H1 (cell line): ENCODE measurements around the gene PER2. TPM values are rescaled to one million over a fixed set of nuclear protein-coding genes. Genes with fewer than 3 reads are reported as not detected.

Experiments
- CTCF ChIA-PET: fragments of 300-600 bp; sonication (Branson Sonifier 250); formaldehyde crosslinking; loops from one replicate; lab custom pipeline; 2021; ENCODE audit not compliant: partially characterized antibody; lab: Charles Lee
- POLR2A ChIA-PET: fragments of 300-600 bp; sonication (Branson Sonifier 250); formaldehyde crosslinking; loops from one replicate; lab custom pipeline; 2021; ENCODE audit warnings: inconsistent platforms; ENCODE audit not compliant: partially characterized antibody; lab: Charles Lee
- DNase-seq, 2 experiments: peaks; one replicate each; pipeline versions ENCODE4 v3.0.0 to v3.0.0-alpha.2; 2010 to 2022; ENCODE audit warnings: low spot score in 2 of 2, low read depth in 1 of 2, mixed read lengths in 1 of 2
- FAIRE-seq: peaks from 2 replicates; lab custom pipeline; 2011; peaks lifted over from hg19 to GRCh38; lab: Jason Lieb, UNC
- H2AFZ ChIP-seq: 2 replicates; pipeline ENCODE4 v1.8.1; 2012; ENCODE audit warnings: low read length, inconsistent platforms
- H2AK5ac ChIP-seq: 2 replicates; pipeline ENCODE4 v1.6.1; 2013; ENCODE audit warnings: low read depth, low read length
- H2BK120ac ChIP-seq: replicated peaks from 2 replicates; pipeline ENCODE3; 2013; ENCODE audit warnings: low read depth, low read length, inconsistent platforms
- H2BK12ac ChIP-seq: 2 replicates; pipeline ENCODE4 v1.6.1; 2013; ENCODE audit warnings: low read depth, low read length
- H2BK15ac ChIP-seq: 2 replicates; pipeline ENCODE4 v1.6.1; 2013; ENCODE audit warnings: low read length
- H2BK20ac ChIP-seq: 2 replicates; pipeline ENCODE4 v1.6.1; 2013; ENCODE audit warnings: low read length
- H2BK5ac ChIP-seq: 2 replicates; pipeline ENCODE4 v1.6.1; 2013; ENCODE audit warnings: low read depth, low read length
- H3K14ac ChIP-seq: 2 replicates; pipeline ENCODE4 v1.6.1; 2013; ENCODE audit warnings: inconsistent platforms; ENCODE audit not compliant: insufficient read length
- H3K18ac ChIP-seq: 2 replicates; pipeline ENCODE4 v1.6.1; 2013; ENCODE audit warnings: low read length; ENCODE audit errors: extremely low read depth
- H3K23ac ChIP-seq: 2 replicates; pipeline ENCODE4 v1.6.1; 2013; ENCODE audit warnings: inconsistent platforms; ENCODE audit not compliant: insufficient read length
- H3K23me2 ChIP-seq: 2 replicates; pipeline ENCODE4 v1.6.1; 2013; ENCODE audit warnings: low read depth, low read length
- H3K27ac ChIP-seq: 2 replicates; pipeline ENCODE4 v1.6.1; 2011; ENCODE audit warnings: low read depth, low read length, inconsistent platforms
- H3K27me3 ChIP-seq, 4 experiments: replicated peaks in 1 of 4; 1 replicate in 1 of 4; 2 replicates in 3 of 4; pipeline versions ENCODE4 v1.6.1 to v1.8.1; 2011 to 2013; ENCODE audit warnings: low read length in 3 of 4, mild to moderate bottlenecking in 3 of 4, inconsistent platforms in 2 of 4, mixed read lengths in 2 of 4, moderate library complexity in 1 of 4; ENCODE audit not compliant: control insufficient read depth in 3 of 4, insufficient read depth in 3 of 4; ENCODE audit errors: extremely low read depth in 1 of 4
- H3K36me3 ChIP-seq, 4 experiments: 2 replicates each; pipeline versions ENCODE4 v1.6.1 to v1.8.1; 2011 to 2013; ENCODE audit warnings: mild to moderate bottlenecking in 4 of 4, low read length in 3 of 4, moderate library complexity in 2 of 4, control low read depth in 1 of 4, inconsistent platforms in 1 of 4; ENCODE audit not compliant: insufficient read depth in 4 of 4, control insufficient read depth in 2 of 4
- H3K4ac ChIP-seq: replicated peaks from 2 replicates; pipeline ENCODE3; 2013; ENCODE audit warnings: low read length, low read depth, mixed read lengths, inconsistent platforms; ENCODE audit not compliant: insufficient read length
- H3K4me1 ChIP-seq, 4 experiments: replicated peaks in 1 of 4; 1 replicate in 1 of 4; 2 replicates in 3 of 4; pipeline versions ENCODE4 v1.6.1 to v1.8.1; 2011 to 2013; ENCODE audit warnings: low read length in 3 of 4, inconsistent platforms in 2 of 4, mixed read lengths in 1 of 4; ENCODE audit not compliant: insufficient read depth in 4 of 4, control insufficient read depth in 3 of 4
- H3K4me2 ChIP-seq, 2 experiments: 2 replicates each; pipeline versions ENCODE4 v1.6.1 to v1.8.1; 2011 to 2013; ENCODE audit warnings: low read depth in 2 of 2, low read length in 2 of 2, control low read depth in 1 of 2, inconsistent platforms in 1 of 2, mild to moderate bottlenecking in 1 of 2; ENCODE audit not compliant: insufficient read depth in 1 of 2
- H3K4me3 ChIP-seq, 4 experiments: fragments of 200-600, 300-600 bp in 1 of 4; sonication (generic), shearing (Covaris generic), sonication (Bioruptor Twin) in 1 of 4; 2 replicates each; pipeline versions ENCODE4 v1.5.1 to v1.8.1; 2011 to 2016; ENCODE audit warnings: low read length in 4 of 4, low read depth in 3 of 4, control low read depth in 2 of 4, inconsistent platforms in 2 of 4, mild to moderate bottlenecking in 2 of 4, mixed read lengths in 1 of 4, moderate library complexity in 1 of 4; ENCODE audit not compliant: insufficient read depth in 2 of 4; ENCODE audit errors: extremely low read depth in 1 of 4
- H3K56ac ChIP-seq: replicated peaks from 2 replicates; pipeline ENCODE3; 2013; ENCODE audit warnings: low read depth, mild to moderate bottlenecking, mixed read lengths, low read length, inconsistent platforms; ENCODE audit not compliant: insufficient read length
- H3K79me1 ChIP-seq: 2 replicates; pipeline ENCODE4 v1.6.1; 2013; ENCODE audit warnings: low read depth, low read length, control low read depth
- H3K79me2 ChIP-seq, 2 experiments: 2 replicates each; pipeline versions ENCODE4 v1.6.1 to v1.8.1; 2012 to 2013; ENCODE audit warnings: low read length in 2 of 2, mild to moderate bottlenecking in 2 of 2, inconsistent platforms in 1 of 2; ENCODE audit not compliant: insufficient read depth in 2 of 2, control insufficient read depth in 1 of 2
- H3K9ac ChIP-seq, 4 experiments: replicated peaks in 1 of 4; 1 replicate in 1 of 4; 2 replicates in 3 of 4; pipeline versions ENCODE4 v1.6.1 to v1.8.1; 2011 to 2013; ENCODE audit warnings: low read depth in 3 of 4, low read length in 3 of 4, control low read depth in 2 of 4, mild to moderate bottlenecking in 2 of 4, moderate library complexity in 2 of 4, inconsistent platforms in 1 of 4; ENCODE audit errors: extremely low read depth in 1 of 4
- H3K9me3 ChIP-seq, 2 experiments: 2 replicates each; pipeline versions ENCODE4 v1.6.1 to v1.8.1; 2012 to 2013; ENCODE audit warnings: mild to moderate bottlenecking in 2 of 2, moderate library complexity in 2 of 2, control low read depth in 1 of 2, inconsistent platforms in 1 of 2, low read depth in 1 of 2, low read length in 1 of 2, mixed read lengths in 1 of 2; ENCODE audit not compliant: insufficient read depth in 2 of 2
- H4K20me1 ChIP-seq, 2 experiments: replicated peaks in 1 of 2; 2 replicates each; pipeline versions ENCODE3 to v1.8.1; 2011 to 2013; ENCODE audit warnings: inconsistent platforms in 2 of 2, low read length in 2 of 2, mild to moderate bottlenecking in 1 of 2; ENCODE audit not compliant: insufficient read depth in 2 of 2, control insufficient read depth in 1 of 2
- H4K5ac ChIP-seq: 2 replicates; pipeline ENCODE4 v1.6.1; 2013; ENCODE audit warnings: low read length, low read depth, mixed read lengths, inconsistent platforms; ENCODE audit not compliant: insufficient read length
- H4K8ac ChIP-seq: 2 replicates; pipeline ENCODE4 v1.8.0; 2013; ENCODE audit warnings: mild to moderate bottlenecking, moderate library complexity, low read length, inconsistent platforms; ENCODE audit not compliant: insufficient read depth; ENCODE audit errors: extremely low read depth
- H4K91ac ChIP-seq: replicated peaks from 2 replicates; pipeline ENCODE3; 2013; ENCODE audit warnings: low read length, mixed read lengths, inconsistent platforms; ENCODE audit not compliant: insufficient read length
- ATF2 ChIP-seq: IDR thresholded peaks from 2 replicates; pipeline ENCODE4 v1.6.1; 2012; ENCODE audit warnings: low read length, inconsistent platforms
- BACH1 ChIP-seq: IDR thresholded peaks from 2 replicates; pipeline ENCODE4 v1.6.1; 2012; ENCODE audit warnings: low read length, improper control_type of control experiment
- CTCF ChIP-seq, 3 experiments: IDR thresholded peaks; 1 replicate in 2 of 3; 2 replicates in 1 of 3; pipeline versions ENCODE4 v1.5.1 to v1.6.1; 2011; ENCODE audit warnings: low read length in 3 of 3, mild to moderate bottlenecking in 3 of 3, inconsistent platforms in 2 of 3, low read depth in 1 of 3, moderate library complexity in 1 of 3; ENCODE audit not compliant: insufficient read depth in 1 of 3; ENCODE audit errors: control extremely low read depth in 1 of 3
- KDM4A ChIP-seq: IDR thresholded peaks from one replicate; pipeline ENCODE4 v1.7.1; 2012; ENCODE audit warnings: low read depth, mild to moderate bottlenecking, moderate library complexity, low read length, inconsistent platforms; ENCODE audit not compliant: severe bottlenecking
- KDM5A ChIP-seq: fragments of 200-600 bp; IDR thresholded peaks from 2 replicates; pipeline ENCODE4 v1.7.1; 2012; ENCODE audit warnings: mild to moderate bottlenecking, low read length, inconsistent platforms, mixed read lengths
- SIRT6 ChIP-seq: IDR thresholded peaks from one replicate; pipeline ENCODE4 v1.7.1; 2012; ENCODE audit warnings: low read length, inconsistent platforms
- SP4 ChIP-seq: IDR thresholded peaks from 2 replicates; pipeline ENCODE4 v1.6.1; 2012; ENCODE audit warnings: low read length, inconsistent platforms
- TAF1 ChIP-seq: IDR thresholded peaks from 2 replicates; pipeline ENCODE4 v1.6.1; 2011; ENCODE audit warnings: mild to moderate bottlenecking, low read depth, low read length
- TCF12 ChIP-seq: IDR thresholded peaks from 2 replicates; pipeline ENCODE4 v1.6.1; 2011; ENCODE audit warnings: low read depth, mild to moderate bottlenecking, low read length
- ZNF274 ChIP-seq: IDR thresholded peaks from 2 replicates; pipeline ENCODE4 v1.7.0; 2012; ENCODE audit warnings: low read length, borderline replicate concordance; ENCODE audit errors: extremely low read depth
- WGBS, 2 experiments: shearing (Covaris generic) in 1 of 2; methylation state at CpG; one replicate each; pipeline versions ENCODE4 v1.1.6 to v1.1.7; 2013 to 2015; ENCODE audit warnings: low lambda C conversion rate in 2 of 2, mixed read lengths in 2 of 2, inconsistent platforms in 1 of 2, low coverage in 1 of 2, missing lambda C conversion rate in 1 of 2; ENCODE audit not compliant: insufficient replicate concordance in 2 of 2, insufficient coverage in 1 of 2, insufficient read length in 1 of 2; ENCODE audit errors: extremely low coverage in 1 of 2, missing lambda C conversion rate in 1 of 2; 5-methylcytosine and 5-hydroxymethylcytosine counted together
- polyA plus RNA-seq, 7 experiments: library from polyadenylated mRNA; depleted of rRNA in 3 of 7; stranded (reverse) in 5 of 7; unstranded in 2 of 7; fragments of >200 nt in 5 of 7; fragments of 200-250 nt in 2 of 7; gene quantifications; 1 replicate in 5 of 7; 2 replicates in 1 of 7; 4 replicates in 1 of 7; pipeline versions ENCODE4 v1.2.1 to v1.2.3, GENCODE V29; 2011 to 2013; ENCODE audit warnings: missing spikeins in 2 of 7, mixed read lengths in 2 of 7
- total RNA-seq: library from RNA; stranded (reverse); fragmentation: NEBNext Ultra II Directional; extraction: Animal tissue kit (Norgen Biotek cat#: 25700); gene quantifications from 2 replicates; pipeline ENCODE4 v1.2.1, GENCODE V29; 2021

Gene PER2
- total and polyA plus RNA-seq, 2 of the 8 experiments (the other 6 are each of a cell fraction or from before 2014, with no cell fraction given): 0.91 to 5.5 TPM

DNA sequence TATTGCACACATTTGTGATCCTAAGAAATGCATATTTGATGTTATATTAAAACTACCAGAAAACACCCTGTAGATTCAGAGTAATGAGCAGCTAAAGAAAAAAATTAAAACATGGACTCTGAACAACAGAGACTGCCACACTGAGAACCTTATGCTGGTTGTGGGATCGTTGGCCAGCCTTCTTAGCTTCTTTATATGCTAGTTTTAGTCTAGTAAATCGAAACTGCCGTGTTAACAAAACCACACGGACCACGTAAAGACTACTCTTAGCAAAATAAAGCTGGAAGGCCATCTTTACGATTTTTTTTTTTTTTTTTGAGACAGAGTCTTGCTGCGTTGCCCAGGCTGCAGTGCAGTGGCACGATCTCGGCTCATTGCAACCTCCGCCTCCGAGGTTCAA lies 22.8 kb downstream of the PER2 start:
- Histone ChIP-seq H2BK12ac (no peak overlapping the region), H2BK5ac (no peak overlapping the region), H3K4me1 (peaks cover 0 to 2% (median 0%) of the 10 kb centered on the region in 4 experiments; a peak in 1 of 7 replicates), H2BK120ac (no peak overlapping the region), H2AFZ (no peak overlapping the region), H3K27ac (no peak overlapping the region), H3K4me3 (no peak overlapping the region), H2BK20ac (no peak overlapping the region), H3K4ac (no peak overlapping the region), H3K23ac (no peak overlapping the region), H3K9ac (no peak overlapping the region), H3K36me3 (no peaks in the 10 kb centered on the region; a peak in 1 of 8 replicates), H3K4me2 (no peak overlapping the region), H4K8ac (no peak overlapping the region), H2BK15ac (no peak overlapping the region), H3K79me2 (no peaks in the 10 kb centered on the region), H4K5ac (no peak overlapping the region), H4K91ac (no peak overlapping the region), H3K14ac (no peak overlapping the region), H3K9me3 (no peaks in the 10 kb centered on the region), H3K56ac (no peak overlapping the region), H2AK5ac (no peak overlapping the region), H3K27me3 (no peaks in the 10 kb centered on the region), H3K23me2 (no peaks in the 10 kb centered on the region), H3K18ac (no peak overlapping the region), H3K79me1 (no peaks in the 10 kb centered on the region), H4K20me1 (no peaks in the 10 kb centered on the region)
- ChIA-PET POLR2A (no interaction called here), CTCF (interaction anchor here (0.6 to 17.1 kb wide), 8 partner anchors 13 to 330 kb away, joined by 3 to 298 read pairs (median 6); partner anchors contain the start of gene KLHL30)
- FAIRE-seq (no peak), DNase-seq (no peak)
- WGBS, 2 experiments: 93% methylated on average over 11 of the region's 11 CpGs; no CpG with 5 or more reads in 1 of the 2 experiments
- TF ChIP-seq CTCF (IDR thresholded peaks at IDR 0.05; ENCODE audit: control extremely low read depth in 1 of 3, insufficient read depth in 1 of 3, low read depth in 1 of 3, low read length in 3 of 3) (no peak), KDM4A (no peak), BACH1 (no peak), ZNF274 (no peak), KDM5A (no peak), ATF2 (no peak), SIRT6 (no peak), TAF1 (no peak), SP4 (no peak), TCF12 (no peak)
